Measurements from ENCODE around the gene RBM8A.

The RBM8A gene

DNA sequence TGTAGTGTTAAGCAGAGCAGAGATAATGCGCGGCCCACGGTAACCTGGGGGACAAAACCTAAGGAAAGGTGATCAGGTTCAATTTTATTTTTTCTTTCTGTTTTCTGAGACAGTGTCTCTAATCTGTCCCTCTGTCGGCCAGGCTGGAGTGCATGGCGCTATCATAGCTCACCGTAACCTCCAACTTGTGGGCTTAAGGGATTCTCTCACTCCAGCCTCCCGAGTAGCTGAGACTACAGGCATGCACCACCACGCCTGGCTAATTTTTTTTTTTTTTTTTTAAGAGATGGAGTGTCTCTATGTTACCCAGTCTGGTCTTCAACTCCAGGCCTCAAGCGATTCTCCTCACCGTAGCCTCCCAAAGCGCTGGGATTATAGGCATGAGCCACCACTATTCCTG lies 40.9 kb downstream of the RBM8A start:
- ATAC-seq: peak; percentile 18

DNA sequence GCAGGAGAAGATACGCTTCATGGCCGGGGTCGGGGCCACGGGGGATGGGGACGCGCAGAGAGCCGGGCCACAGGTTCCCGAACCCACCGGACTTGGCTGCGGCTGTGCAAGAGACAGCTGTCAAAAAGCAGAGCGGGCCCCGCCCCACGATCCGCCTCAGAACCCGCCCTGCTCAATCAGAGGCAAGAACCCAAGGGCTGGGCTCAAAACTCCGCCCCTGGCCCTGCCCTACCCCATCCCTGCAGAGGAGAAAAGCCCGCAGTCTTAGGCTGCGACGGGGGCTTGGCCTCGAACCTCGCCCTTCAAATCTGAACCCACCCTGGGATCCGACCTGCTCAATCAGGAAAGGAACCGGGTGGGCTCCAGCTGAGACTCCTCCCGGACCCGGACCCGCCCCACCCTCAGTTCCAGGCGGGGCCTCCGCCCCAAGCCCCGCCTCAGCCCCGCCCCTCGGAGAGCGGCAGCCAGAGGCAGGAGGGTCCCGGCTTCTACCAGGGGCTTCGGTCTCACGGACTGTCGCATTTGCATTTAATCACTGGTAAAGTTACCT lies 41.5 kb downstream of the RBM8A start, which contains the start of gene ANKRD35:
ANKRD35 (minus strand) TSS at position 129 of the 550 bp plus-strand sequence; CDS start at position 21, 108 bp downstream.
- ATAC-seq: peak; percentile 99

More for the DNA sequence above, 40.9 kb downstream of the RBM8A start:
- TF ChIP-seq ISL1 (CRISPR knock-in tag; IDR thresholded peaks at IDR 0.05) (no peak), ARNTL (CRISPR knock-in tag; IDR thresholded peaks at IDR 0.05; ENCODE audit: borderline replicate concordance, low read depth) (no peak)
- TF ChIP-seq, protein P1, sequence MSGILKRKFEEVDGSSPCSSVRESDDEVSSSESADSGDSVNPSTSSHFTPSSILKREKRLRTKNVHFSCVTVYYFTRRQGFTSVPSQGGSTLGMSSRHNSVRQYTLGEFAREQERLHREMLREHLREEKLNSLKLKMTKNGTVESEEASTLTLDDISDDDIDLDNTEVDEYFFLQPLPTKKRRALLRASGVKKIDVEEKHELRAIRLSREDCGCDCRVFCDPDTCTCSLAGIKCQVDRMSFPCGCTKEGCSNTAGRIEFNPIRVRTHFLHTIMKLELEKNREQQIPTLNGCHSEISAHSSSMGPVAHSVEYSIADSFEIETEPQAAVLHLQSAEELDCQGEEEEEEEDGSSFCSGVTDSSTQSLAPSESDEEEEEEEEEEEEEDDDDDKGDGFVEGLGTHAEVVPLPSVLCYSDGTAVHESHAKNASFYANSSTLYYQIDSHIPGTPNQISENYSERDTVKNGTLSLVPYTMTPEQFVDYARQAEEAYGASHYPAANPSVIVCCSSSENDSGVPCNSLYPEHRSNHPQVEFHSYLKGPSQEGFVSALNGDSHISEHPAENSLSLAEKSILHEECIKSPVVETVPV (CRISPR knock-in tag; IDR thresholded peaks at IDR 0.05): no peak
- TF ChIP-seq, protein P2, sequence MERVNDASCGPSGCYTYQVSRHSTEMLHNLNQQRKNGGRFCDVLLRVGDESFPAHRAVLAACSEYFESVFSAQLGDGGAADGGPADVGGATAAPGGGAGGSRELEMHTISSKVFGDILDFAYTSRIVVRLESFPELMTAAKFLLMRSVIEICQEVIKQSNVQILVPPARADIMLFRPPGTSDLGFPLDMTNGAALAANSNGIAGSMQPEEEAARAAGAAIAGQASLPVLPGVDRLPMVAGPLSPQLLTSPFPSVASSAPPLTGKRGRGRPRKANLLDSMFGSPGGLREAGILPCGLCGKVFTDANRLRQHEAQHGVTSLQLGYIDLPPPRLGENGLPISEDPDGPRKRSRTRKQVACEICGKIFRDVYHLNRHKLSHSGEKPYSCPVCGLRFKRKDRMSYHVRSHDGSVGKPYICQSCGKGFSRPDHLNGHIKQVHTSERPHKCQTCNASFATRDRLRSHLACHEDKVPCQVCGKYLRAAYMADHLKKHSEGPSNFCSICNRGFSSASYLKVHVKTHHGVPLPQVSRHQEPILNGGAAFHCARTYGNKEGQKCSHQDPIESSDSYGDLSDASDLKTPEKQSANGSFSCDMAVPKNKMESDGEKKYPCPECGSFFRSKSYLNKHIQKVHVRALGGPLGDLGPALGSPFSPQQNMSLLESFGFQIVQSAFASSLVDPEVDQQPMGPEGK (CRISPR knock-in tag; IDR thresholded peaks at IDR 0.05; ENCODE audit: borderline replicate concordance): no peak

DNA sequence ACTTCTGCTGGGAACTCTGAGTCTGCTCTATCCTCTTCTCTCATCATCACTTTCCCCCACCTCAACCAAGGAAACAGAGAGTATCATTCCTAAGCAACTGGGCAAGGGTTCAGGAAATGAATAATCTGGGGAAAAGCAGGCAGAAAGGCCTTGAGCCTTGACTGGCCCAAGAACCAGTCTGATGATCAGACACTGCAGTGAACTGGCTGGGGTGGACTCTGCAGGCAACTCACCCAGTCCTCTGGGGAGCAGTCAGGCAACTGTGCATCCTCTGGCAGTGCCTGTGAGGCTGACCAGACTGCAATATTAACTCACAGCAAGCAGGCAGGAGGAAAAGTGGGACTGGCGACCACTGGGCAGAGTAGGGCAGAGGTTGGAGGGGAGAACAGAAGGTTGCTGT lies 42.6 kb downstream of the RBM8A start:
- TF ChIP-seq SNAI2 (CRISPR knock-in tag; IDR thresholded peaks at IDR 0.05): no peak

More for the DNA sequence above, 41.5 kb downstream of the RBM8A start, which contains the start of gene ANKRD35:
- TF ChIP-seq CSDC2 (CRISPR knock-in tag; IDR thresholded peaks at IDR 0.05) (no peak), TOX (CRISPR knock-in tag; IDR thresholded peaks at IDR 0.05; ENCODE audit: borderline replicate concordance) (no peak), ESRRG (CRISPR knock-in tag; IDR thresholded peaks at IDR 0.05) (no peak), ISL1 (CRISPR knock-in tag; IDR thresholded peaks at IDR 0.05) (no peak), BACH2 (CRISPR knock-in tag; IDR thresholded peaks at IDR 0.05; ENCODE audit: borderline replicate concordance) (no peak)
- TF ChIP-seq, protein P3, sequence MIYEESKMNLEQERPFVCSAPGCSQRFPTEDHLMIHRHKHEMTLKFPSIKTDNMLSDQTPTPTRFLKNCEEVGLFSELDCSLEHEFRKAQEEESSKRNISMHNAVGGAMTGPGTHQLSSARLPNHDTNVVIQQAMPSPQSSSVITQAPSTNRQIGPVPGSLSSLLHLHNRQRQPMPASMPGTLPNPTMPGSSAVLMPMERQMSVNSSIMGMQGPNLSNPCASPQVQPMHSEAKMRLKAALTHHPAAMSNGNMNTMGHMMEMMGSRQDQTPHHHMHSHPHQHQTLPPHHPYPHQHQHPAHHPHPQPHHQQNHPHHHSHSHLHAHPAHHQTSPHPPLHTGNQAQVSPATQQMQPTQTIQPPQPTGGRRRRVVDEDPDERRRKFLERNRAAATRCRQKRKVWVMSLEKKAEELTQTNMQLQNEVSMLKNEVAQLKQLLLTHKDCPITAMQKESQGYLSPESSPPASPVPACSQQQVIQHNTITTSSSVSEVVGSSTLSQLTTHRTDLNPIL (CRISPR knock-in tag; IDR thresholded peaks at IDR 0.05; ENCODE audit: low read depth): no peak
- TF ChIP-seq, protein P4, sequence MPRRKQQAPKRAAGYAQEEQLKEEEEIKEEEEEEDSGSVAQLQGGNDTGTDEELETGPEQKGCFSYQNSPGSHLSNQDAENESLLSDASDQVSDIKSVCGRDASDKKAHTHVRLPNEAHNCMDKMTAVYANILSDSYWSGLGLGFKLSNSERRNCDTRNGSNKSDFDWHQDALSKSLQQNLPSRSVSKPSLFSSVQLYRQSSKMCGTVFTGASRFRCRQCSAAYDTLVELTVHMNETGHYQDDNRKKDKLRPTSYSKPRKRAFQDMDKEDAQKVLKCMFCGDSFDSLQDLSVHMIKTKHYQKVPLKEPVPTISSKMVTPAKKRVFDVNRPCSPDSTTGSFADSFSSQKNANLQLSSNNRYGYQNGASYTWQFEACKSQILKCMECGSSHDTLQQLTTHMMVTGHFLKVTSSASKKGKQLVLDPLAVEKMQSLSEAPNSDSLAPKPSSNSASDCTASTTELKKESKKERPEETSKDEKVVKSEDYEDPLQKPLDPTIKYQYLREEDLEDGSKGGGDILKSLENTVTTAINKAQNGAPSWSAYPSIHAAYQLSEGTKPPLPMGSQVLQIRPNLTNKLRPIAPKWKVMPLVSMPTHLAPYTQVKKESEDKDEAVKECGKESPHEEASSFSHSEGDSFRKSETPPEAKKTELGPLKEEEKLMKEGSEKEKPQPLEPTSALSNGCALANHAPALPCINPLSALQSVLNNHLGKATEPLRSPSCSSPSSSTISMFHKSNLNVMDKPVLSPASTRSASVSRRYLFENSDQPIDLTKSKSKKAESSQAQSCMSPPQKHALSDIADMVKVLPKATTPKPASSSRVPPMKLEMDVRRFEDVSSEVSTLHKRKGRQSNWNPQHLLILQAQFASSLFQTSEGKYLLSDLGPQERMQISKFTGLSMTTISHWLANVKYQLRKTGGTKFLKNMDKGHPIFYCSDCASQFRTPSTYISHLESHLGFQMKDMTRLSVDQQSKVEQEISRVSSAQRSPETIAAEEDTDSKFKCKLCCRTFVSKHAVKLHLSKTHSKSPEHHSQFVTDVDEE (CRISPR knock-in tag; IDR thresholded peaks at IDR 0.05): no peak

DNA sequence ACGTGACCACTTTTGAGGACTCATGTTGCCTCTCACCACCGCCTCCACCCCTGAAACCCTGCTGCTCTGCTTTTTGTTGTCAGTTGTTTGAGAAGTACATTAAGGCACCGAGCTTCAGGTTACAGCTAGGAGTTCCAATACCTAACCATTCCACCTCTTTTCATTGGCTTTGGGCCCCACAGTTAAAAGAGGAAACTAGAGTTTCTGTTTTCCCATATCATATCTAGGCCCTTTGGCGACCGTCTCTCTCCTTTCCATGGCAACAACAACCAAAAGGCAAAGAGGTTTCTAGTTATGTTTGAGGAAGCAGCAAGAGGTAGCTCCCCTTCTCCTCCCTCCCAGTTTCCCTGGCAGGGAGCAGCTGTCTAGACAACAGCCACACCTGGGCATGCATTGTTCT lies 47.5 kb downstream of the RBM8A start:
- no peak for ATAC-seq
- TF ChIP-seq SNAI2 (CRISPR knock-in tag; IDR thresholded peaks at IDR 0.05) (no peak), ISL1 (CRISPR knock-in tag; IDR thresholded peaks at IDR 0.05) (no peak), ZFP30 (CRISPR knock-in tag; IDR thresholded peaks at IDR 0.05) (no peak), ARNTL (CRISPR knock-in tag; IDR thresholded peaks at IDR 0.05; ENCODE audit: borderline replicate concordance, low read depth) (no peak), ZNF70 (CRISPR knock-in tag; IDR thresholded peaks at IDR 0.05) (no peak), OSR1 (CRISPR knock-in tag; IDR thresholded peaks at IDR 0.05) (no peak), ESRRG (CRISPR knock-in tag; IDR thresholded peaks at IDR 0.05) (no peak), TOX (CRISPR knock-in tag; IDR thresholded peaks at IDR 0.05; ENCODE audit: borderline replicate concordance) (no peak), RARB (CRISPR knock-in tag; IDR thresholded peaks at IDR 0.05) (no peak), TCF4 (CRISPR knock-in tag; IDR thresholded peaks at IDR 0.05; ENCODE audit: borderline replicate concordance) (no peak), CSDC2 (CRISPR knock-in tag; IDR thresholded peaks at IDR 0.05) (no peak), BACH2 (CRISPR knock-in tag; IDR thresholded peaks at IDR 0.05; ENCODE audit: borderline replicate concordance) (no peak), ZFP3 (CRISPR knock-in tag; IDR thresholded peaks at IDR 0.05) (no peak), ZC3H10 (CRISPR knock-in tag; IDR thresholded peaks at IDR 0.05) (no peak)
- TF ChIP-seq, protein P3 (CRISPR knock-in tag; IDR thresholded peaks at IDR 0.05; ENCODE audit: low read depth): no peak
- TF ChIP-seq, protein P2 (CRISPR knock-in tag; IDR thresholded peaks at IDR 0.05; ENCODE audit: borderline replicate concordance): no peak
- TF ChIP-seq, protein P4 (CRISPR knock-in tag; IDR thresholded peaks at IDR 0.05): no peak
- TF ChIP-seq, protein P1 (CRISPR knock-in tag; IDR thresholded peaks at IDR 0.05): no peak

More for the DNA sequence above, 42.6 kb downstream of the RBM8A start:
- ATAC-seq: no peak; the same call in 2 of the 3 replicates

All from SK-N-SH treated with all-trans-retinoic acid at 6 μM for 48 hours (cell line).